Renal cortex interstitium (tissue), 11 donors: ENCODE measurements around the gene ESPNL. TPM values are rescaled to one million over a fixed set of nuclear protein-coding genes. Genes with fewer than 3 reads are reported as not detected.

Source experiments
- DNase-seq, 11 donors: peaks; one replicate each; pipeline ENCODE4 v3.0.0-alpha.2; 2013; ENCODE audit warnings: low read depth in 9 of 11, low spot score in 4 of 11; ENCODE audit errors: extremely low read depth in 1 of 11
- polyA plus RNA-seq, 3 donors: library from polyadenylated mRNA; unstranded; fragments of 120-200 nt; gene quantifications; one replicate each; pipeline ENCODE4 v1.2.1, GENCODE V29; 2013; ENCODE audit not compliant: insufficient read length in 3 of 3

ESPNL gene
- polyA plus RNA-seq, 3 donors, result 1.9 to 4.5 (median 2.7) TPM

GRCh38 chr2:238123218-238123971 lies 23.3 kb downstream of the ESPNL start:
- no peak for DNase-seq

DNA sequence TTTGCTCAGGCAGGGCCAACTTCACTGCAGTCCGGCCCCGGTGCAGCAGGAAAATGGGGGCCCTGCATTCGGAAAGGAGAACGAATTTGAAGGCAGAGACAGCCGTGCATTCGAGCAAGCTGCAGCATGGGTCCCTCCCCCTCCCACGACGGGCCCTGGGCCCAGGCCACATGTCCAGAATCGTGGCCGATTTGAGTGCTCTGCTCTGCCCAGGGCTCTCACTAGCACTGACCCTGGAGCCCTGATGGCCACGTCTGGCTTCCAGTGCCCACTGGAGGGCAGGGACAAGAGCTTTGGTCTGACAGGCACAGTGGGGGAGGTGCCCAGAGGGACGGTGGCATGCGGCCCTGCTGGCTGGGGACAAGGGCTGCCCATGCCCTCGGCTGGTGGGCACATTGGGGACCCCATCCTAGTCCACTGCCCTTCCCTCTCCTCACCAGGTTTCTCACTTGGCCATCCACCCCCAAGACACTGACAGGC lies 23.9 kb downstream of the ESPNL start:
- no peak for DNase-seq

- no peak for DNase-seq
Observed at GRCh38 chr2:238124488-238125126, 24.5 kb downstream of the ESPNL start.

- DNase-seq, result no peak
Observed at GRCh38 chr2:238125127-238125885, 25.2 kb downstream of the ESPNL start.

GRCh38 chr2:238126338-238126737 lies 26.2 kb downstream of the ESPNL start:
- DNase-seq, result no peak

DNA sequence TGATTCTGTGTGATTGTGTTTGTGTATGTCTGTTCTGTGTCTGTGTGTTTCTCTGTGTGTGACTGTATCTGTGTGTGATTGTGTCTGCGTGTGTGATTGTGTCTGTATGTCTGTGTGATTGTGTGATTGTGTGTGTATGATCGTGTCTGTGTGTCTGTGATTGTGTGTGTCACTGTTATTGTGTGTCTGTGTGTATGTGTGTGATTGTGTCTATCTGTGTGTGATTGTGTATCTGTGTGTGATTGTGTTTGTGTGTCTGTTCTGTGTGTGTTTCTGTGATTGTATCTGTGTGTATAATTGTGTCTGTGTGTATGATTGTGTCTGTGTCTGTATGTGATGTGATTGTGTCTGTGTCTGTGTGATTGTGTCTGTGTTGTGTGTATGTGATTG lies 26.6 kb downstream of the ESPNL start:
- no peak for DNase-seq

DNA sequence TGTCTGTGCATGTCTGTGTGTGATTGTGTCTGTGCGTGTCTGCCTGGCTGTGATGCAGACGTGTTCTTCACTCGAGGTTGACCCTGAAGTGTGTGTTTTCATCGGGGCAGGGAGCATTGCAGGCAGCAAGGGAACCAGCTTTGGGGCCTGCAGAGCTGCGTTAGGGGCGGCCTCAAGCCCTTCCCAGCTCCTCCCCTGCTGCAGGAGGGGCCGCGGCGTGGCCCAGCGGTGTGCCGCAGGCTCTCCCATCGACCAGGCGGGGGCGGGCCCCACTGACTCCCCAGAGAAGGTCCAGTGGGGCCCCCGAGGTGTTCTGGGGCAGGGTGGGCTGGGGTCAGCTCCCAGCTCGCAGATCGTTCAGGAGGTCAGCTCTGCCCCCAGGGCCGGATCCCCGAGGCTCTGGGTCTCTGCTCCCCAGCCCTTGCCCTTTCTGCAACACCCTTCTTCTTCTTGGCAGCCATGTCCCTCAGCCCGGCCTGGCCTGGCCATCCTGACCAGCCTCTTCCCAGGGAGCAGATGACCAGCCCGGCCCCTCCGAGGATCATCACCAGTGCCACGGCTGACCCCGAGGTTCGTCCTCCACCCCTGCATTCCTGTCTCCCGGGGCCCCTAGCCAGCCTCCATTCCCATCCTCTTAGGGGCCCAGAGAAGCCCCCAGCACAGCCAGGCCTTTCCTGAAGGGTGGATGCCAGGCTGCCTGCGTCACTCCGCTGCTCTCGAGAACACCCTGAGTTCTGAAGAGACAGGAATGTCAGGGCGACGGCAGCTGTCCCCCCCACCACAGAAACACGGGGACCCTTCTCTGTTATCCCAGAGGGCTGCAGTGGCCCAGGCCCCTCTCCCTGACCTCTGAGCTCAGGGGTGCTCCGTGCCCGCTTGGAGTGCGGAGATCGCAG lies 27.3 kb downstream of the ESPNL start:
- DNase-seq, result peak in 2 of 11 donors; percentile 49 to 62

DNA sequence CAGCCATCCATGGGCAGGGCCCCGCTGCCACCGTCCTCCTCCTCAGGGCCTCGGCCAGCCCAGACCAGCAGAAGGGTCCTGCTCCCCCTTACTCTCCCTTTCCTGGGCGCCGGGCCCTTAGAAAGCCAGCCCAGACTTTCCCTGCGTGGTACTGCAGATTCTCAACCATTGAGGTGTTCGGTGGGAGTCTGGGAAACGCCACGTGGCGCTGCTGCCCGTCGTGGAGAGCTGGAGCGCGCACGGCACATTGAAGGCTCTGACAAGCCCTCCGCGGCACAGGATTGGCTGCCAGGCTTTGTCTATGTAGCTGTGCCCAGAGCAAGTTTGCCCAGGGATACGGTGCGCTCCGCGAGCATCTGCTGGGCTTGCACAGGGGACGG lies 27.9 kb downstream of the ESPNL start:
- DNase-seq, result no peak

- no peak for DNase-seq
Observed at GRCh38 chr2:238128534-238129001, 28.4 kb downstream of the ESPNL start.

- DNase-seq, result no peak
Observed at GRCh38 chr2:238129166-238130010, 29.2 kb downstream of the ESPNL start.

DNA sequence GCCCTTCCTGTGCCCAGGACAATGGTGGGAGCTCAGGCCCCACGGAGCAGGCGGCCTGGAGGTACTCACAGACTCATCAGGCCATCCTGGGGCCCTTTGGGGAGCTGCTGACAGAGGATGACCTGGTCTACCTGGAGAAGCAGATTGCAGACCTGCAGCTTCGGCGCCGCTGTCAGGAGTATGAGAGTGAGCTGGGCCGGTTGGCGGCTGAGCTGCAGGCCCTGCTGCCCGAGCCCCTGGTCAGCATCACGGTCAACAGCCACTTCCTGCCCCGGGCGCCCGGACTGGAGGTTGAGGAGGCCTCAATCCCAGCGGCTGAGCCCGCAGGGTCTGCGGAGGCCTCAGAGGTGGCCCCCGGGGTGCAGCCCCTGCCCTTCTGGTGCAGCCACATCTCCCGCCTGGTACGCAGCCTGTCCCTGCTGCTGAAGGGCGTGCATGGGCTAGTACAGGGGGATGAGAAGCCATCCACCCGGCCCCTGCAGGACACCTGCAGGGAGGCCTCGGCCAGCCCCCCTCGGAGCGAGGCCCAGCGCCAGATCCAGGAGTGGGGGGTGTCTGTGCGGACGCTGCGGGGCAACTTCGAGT lies 30.1 kb downstream of the ESPNL start:
- DNase-seq, result no peak

DNA sequence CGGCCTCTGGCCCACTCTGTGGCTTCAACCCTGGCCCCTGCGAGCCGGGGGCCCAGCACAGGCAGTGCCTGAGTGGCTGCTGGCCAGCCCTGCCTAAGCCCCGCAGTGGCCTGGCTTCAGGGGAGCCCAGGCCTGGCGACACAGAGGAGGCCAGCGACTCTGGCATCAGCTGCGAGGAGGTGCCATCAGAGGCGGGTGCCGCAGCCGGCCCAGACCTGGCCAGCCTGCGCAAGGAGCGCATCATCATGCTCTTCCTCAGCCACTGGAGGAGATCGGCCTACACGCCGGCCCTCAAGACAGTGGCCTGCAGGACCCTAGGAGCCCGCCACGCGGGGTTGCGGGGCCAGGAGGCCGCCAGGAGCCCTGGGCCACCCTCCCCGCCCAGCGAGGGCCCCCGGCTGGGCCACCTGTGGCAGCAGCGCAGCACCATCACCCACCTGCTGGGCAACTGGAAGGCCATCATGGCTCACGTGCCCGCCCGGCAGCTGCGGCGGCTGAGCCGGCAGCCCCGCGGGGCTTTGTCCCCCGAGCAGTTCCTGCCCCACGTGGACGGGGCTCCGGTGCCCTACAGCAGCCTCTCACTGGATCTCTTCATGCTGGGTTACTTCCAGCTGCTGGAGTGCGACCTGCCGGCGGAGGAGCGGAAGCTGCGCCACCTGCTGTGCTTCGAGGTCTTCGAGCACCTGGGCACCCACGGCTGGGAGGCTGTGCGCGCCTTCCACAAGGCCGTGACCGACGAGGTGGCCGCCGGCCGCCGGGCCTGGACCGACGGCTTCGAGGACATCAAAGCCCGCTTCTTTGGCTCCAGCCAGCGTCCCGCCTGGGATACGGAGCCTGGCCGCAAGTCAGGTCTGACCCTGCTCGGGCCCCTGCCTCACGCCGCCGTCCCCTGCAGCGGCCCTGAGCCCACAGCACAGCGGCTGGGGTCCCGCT lies 30.8 kb downstream of the ESPNL start:
- no peak for DNase-seq

- no peak for DNase-seq
Observed at GRCh38 chr2:238131761-238132462, 31.8 kb downstream of the ESPNL start.

- no peak for DNase-seq
Observed at GRCh38 chr2:238132463-238133450, 32.6 kb downstream of the ESPNL start.
